GM21515 (cell line): ENCODE measurements around the gene RETREG2.

Source experiments
- ATAC-seq: cut with Tn5 transposase; IDR thresholded peaks from one replicate; pipeline ENCODE4 v1.9.1; 2021; ENCODE audit not compliant: unreplicated experiment

The RETREG2 gene

GRCh38 chr2:219177552-219178376, at the start of gene RETREG2:
Gene RETREG2, plus strand, starts transcription at chr2:219178275. Its CDS starts 78 bp downstream, at chr2:219178353.
- peak; percentile 45 for ATAC-seq

DNA sequence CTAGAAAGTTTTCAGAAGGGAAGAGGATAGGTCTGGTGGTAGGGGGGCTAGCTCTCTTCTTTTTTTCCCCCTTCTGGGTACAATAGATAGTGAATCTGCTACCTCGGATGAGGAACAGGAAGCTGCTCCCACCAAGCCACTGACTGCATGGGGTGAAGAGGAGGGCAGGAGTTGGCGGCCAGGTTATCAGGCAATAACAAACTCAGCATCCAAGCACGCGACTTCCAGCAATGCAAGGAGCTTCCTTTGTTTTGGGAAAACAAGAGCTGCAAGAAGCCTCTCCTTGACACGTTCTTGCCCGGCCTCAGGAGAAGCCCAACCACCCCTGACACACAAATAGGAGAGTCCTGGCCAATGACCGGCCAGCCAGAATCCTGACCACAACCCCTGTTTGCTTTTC, 49.7 kb upstream of the RETREG2 start:
- ATAC-seq, result no peak

GRCh38 chr2:219129589-219129988, 48.5 kb upstream of the RETREG2 start:
- no peak for ATAC-seq

GRCh38 chr2:219131327-219131726, 46.7 kb upstream of the RETREG2 start:
- ATAC-seq, result no peak

GRCh38 chr2:219131744-219132143, 46.3 kb upstream of the RETREG2 start:
- no peak for ATAC-seq

- no peak for ATAC-seq
These were observed 44.1 kb upstream of the RETREG2 start for GRCh38 chr2:219133976-219134375.

- no peak for ATAC-seq
These were observed 37.4 kb upstream of the RETREG2 start for GRCh38 chr2:219140722-219141121.

DNA sequence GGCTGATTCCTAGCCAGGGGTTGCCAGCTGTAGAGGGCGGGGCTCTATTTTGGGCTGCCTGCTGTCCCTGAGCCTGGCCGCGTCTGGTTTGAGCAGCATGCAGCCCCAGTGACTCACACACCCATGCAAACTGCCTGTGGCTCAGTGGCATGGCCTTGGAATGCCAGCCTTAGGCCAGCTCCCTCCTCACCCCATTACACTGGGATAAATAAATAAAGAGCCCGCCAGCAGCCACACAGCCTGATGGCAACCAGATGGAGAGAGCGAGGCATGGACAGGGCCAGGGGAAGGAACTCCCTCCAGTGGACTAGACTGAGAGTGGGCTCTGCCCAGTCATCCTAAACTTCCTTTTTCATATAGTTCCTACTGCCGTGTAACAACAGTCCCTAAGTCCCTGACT, 35.7 kb upstream of the RETREG2 start:
- ATAC-seq, result no peak

DNA sequence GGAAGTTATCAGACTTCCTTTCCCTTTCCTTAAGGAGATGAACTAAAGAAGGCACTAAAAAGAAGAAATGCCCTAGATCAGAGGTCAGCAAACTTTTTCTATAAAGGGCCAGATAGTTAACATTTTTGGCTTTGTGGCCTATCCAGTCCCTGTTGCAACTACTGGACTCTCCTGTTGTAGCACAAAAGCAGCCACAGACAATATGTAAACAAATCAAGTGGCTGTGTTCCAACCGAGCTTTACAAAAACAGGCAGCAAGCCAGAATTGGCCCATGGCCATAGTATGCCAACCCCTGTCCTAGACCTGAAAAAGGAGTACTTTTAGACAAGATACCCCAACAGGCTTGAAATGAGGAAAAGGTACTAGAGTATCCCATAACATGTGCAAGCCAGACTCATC, 28.4 kb upstream of the RETREG2 start:
- no peak for ATAC-seq

- no peak for ATAC-seq
These were observed 22.9 kb upstream of the RETREG2 start for GRCh38 chr2:219155054-219155644.

- no peak for ATAC-seq
These were observed 20.7 kb upstream of the RETREG2 start for GRCh38 chr2:219157396-219157795.

DNA sequence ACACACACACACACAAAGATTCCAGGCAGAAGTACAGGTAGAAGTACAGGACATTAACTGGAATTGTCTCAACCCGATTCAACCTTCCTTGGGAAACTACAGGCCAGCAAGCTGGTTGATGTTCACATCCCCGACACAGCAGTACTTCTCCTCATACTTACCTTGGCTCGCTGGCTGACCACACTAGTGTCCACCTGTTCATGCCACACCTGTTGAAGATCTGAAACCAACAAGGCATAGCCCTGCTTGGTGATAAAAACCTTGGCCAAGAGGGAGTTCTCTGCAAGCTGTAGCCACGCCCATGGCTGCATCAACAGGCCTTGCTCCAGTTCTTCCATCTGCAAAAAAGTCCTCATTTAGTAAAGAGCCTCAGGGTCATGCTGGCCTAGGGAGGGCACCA, 20.1 kb upstream of the RETREG2 start:
- no peak for ATAC-seq

DNA sequence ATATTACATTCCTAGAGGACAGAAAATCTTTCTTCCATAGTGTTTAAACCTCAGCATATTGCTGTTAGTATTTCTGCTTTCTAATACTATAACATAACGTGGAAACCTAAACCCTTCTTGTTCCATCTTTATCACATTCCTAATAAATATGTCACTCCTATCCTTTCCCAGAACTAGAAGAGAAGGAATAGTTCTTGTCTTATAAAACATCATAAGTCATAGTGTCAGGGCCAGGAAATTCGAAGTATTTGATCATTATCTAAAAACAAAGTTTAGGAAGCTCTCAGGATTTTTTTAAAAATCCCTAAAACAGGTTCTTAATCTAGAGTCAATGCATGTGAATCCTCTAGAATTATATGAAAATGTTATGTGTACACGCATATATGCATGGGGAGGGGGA, 19.5 kb upstream of the RETREG2 start:
- ATAC-seq, result no peak

GRCh38 chr2:219159771-219160185, 18.3 kb upstream of the RETREG2 start:
- ATAC-seq, result peak; percentile 1

GRCh38 chr2:219160186-219161017, 17.7 kb upstream of the RETREG2 start, which contains the start of gene NHEJ1:
Gene NHEJ1, minus strand, starts transcription at chr2:219160815. Its CDS starts 2,453 bp downstream, at chr2:219158362.
- ATAC-seq, result peak; percentile 88

- no peak for ATAC-seq
These were observed 17.0 kb upstream of the RETREG2 start for GRCh38 chr2:219161097-219161496.

DNA sequence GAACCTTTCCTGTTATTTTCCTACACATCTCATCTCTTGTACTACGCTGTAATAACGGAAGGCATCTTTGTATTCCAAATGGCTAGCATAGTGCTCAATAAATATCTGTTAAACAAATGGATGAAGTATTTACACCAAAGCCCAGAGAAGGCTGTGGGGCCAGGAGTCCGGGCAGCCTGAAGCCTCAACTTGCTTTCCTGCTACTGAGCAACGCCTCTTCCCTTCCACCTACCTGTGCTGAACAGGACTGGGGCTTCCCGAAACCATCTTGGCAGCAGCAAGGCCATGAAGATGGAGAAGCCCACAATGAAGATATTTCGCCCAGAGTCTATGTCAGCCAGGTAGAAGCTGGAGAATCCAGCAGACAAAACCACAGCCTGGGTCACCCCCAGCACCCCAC, 14.9 kb upstream of the RETREG2 start:
- no peak for ATAC-seq

- no peak for ATAC-seq
These were observed 12.8 kb upstream of the RETREG2 start for GRCh38 chr2:219165058-219165911.

DNA sequence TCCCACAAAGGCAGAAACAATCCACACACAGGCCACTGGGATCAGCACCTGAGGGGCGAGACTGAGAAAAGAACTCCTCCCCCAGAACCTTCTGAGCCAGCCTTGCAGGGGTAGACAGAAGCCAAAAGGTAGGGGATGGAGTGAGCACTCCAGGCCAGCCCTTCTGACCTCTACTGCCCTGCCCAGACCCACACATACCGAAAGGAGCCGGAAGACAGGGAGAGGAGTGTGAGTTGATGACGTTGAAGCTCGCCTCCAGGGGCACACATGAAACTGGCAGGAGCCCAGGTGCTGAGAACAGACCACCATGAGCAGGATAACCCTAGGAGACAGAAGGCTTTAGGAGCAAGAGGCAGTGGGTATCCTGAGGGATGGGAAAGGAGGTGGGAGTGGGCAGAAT, 10.1 kb upstream of the RETREG2 start:
- ATAC-seq, result no peak

GRCh38 chr2:219168526-219168925, 9.5 kb upstream of the RETREG2 start:
- no peak for ATAC-seq

GRCh38 chr2:219168932-219169331, 9.1 kb upstream of the RETREG2 start:
- no peak for ATAC-seq
